HG03064 (cell line): ENCODE measurements around the gene DOK1.
"Not testable (repeated sequence)": the region's sequence is repeated elsewhere in the genome, so short reads cannot be mapped to it uniquely, and the experiment has no call there.

ENCODE experiments used
- ATAC-seq: cut with Tn5 transposase; IDR thresholded peaks from one replicate; pipeline ENCODE4 v1.9.1; 2021; ENCODE audit warnings: low read depth; ENCODE audit not compliant: unreplicated experiment

DOK1 gene

GRCh38 chr2:74544634-74545033 is 9.9 kb upstream of the DOK1 start:
- no peak for ATAC-seq

- no peak for ATAC-seq
Measured at GRCh38 chr2:74546004-74546403, 8.5 kb upstream of the DOK1 start.

GRCh38 chr2:74548285-74548899 is 6.1 kb upstream of the DOK1 start:
- ATAC-seq, result no peak

GRCh38 chr2:74548900-74549826 is 5.4 kb upstream of the DOK1 start:
- no peak for ATAC-seq

- no peak for ATAC-seq
Measured at GRCh38 chr2:74550231-74550630, 4.3 kb upstream of the DOK1 start.

GRCh38 chr2:74551530-74551929 is 3.0 kb upstream of the DOK1 start:
- no peak for ATAC-seq

GRCh38 chr2:74551942-74552913 is 2.3 kb upstream of the DOK1 start:
- ATAC-seq, result no peak

GRCh38 chr2:74552914-74553811 is 1.4 kb upstream of the DOK1 start:
- ATAC-seq, result no peak

- ATAC-seq, result no peak
Measured at GRCh38 chr2:74554820-74555531, 456 bp downstream of the DOK1 start.

GRCh38 chr2:74555610-74556103 is 1.1 kb downstream of the DOK1 start:
- no peak for ATAC-seq

GRCh38 chr2:74556159-74556558 is 1.6 kb downstream of the DOK1 start:
- no peak for ATAC-seq

GRCh38 chr2:74556831-74557370 is 2.4 kb downstream of the DOK1 start:
- ATAC-seq, result no peak

- ATAC-seq, result no peak
Measured at GRCh38 chr2:74558284-74559230, 4.0 kb downstream of the DOK1 start.

- ATAC-seq, result no peak
Measured at GRCh38 chr2:74559912-74560311, 5.4 kb downstream of the DOK1 start.

GRCh38 chr2:74560591-74560990 is 6.1 kb downstream of the DOK1 start:
- ATAC-seq, result no peak

- ATAC-seq, result not testable (repeated sequence)
Measured at GRCh38 chr2:74561022-74561421, 6.5 kb downstream of the DOK1 start.

GRCh38 chr2:74562126-74562775 is 7.7 kb downstream of the DOK1 start:
- ATAC-seq, result no peak
